ENCODE measurements around the gene AP3S2. TPM values are rescaled to one million over a fixed set of nuclear protein-coding genes. Genes with fewer than 3 reads are reported as not detected.

AP3S2 gene
- total and polyA plus RNA-seq, 4 donors: 8.4 to 73.5 (median 25.9) TPM

DNA sequence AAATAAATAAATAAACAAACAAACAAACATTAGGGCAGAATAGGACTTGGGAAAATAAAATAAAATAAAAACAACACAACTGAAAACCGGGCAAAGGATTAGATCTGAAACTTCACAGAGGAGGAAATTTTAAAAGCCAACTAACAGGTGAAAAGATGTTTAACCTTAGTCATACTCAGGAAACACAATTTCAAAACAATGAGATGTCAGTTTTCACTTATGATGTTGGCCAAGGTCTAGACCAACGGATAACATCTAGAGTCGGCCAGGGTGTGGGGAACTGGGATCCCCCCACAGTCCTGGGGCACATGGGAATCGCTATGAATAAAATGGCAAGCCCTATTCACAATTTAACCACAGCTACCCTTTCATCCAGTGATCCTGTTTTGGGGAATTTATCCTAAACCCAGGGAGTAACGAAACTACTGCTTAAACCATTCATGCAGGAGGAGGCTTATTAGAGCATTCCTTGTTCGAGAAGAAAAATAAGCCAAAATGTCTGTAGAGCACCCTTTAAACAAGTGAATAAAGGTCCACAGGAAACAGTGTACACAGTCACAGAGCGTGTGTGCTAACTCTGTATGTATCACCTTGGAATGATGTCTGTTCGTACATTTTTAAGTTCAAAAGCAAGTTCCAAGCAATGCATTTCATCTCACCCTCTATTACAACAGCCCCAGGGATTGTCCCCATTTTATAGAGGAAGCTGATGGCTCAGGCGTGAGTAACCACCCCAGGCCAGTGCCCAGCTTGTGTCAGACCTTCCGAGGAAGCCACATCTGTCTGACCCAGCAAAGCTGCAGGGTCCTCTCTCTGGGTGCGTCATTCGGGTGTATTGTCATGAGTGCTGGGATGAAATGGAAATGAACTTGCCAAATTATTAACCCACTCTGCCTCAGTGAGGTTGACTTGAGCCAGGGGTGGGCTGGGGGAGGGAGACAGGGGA lies 72.9 kb downstream of the AP3S2 start:
- H3K27me3 ChIP-seq (ENCODE audit: control insufficient read depth in 4 of 4, insufficient read depth in 4 of 4, low read length in 3 of 4): no peaks in the 10 kb centered on the region
- TF ChIP-seq HNF4G (IDR thresholded peaks at IDR 0.05) (no peak), JUND (IDR thresholded peaks at IDR 0.05) (no peak), HNF4A (conservative IDR thresholded peaks at IDR 0.05) (no peak), GABPA (IDR thresholded peaks at IDR 0.05 in 1 of 2, conservative IDR thresholded peaks at IDR 0.05 in 1 of 2) (no peak), FOXA2 (IDR thresholded peaks at IDR 0.05) (no peak), FOXA1 (IDR thresholded peaks at IDR 0.05) (no peak)
- TF ChIP-seq, protein P1, sequence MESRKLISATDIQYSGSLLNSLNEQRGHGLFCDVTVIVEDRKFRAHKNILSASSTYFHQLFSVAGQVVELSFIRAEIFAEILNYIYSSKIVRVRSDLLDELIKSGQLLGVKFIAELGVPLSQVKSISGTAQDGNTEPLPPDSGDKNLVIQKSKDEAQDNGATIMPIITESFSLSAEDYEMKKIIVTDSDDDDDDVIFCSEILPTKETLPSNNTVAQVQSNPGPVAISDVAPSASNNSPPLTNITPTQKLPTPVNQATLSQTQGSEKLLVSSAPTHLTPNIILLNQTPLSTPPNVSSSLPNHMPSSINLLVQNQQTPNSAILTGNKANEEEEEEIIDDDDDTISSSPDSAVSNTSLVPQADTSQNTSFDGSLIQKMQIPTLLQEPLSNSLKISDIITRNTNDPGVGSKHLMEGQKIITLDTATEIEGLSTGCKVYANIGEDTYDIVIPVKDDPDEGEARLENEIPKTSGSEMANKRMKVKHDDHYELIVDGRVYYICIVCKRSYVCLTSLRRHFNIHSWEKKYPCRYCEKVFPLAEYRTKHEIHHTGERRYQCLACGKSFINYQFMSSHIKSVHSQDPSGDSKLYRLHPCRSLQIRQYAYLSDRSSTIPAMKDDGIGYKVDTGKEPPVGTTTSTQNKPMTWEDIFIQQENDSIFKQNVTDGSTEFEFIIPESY (IDR thresholded peaks at IDR 0.05): no peak
- no peak overlapping the region for H3K9ac ChIP-seq (ENCODE audit: low read depth in 1 of 2, low read length in 2 of 2)
- peaks cover 0 to 3% (median 0%) of the 10 kb centered on the region in 4 donors for H3K4me1 ChIP-seq (ENCODE audit: control insufficient read depth in 4 of 4, insufficient read depth in 4 of 4, low read length in 3 of 4)
- peak overlapping the region; percentile 47 to 64 for H3K27ac ChIP-seq (ENCODE audit: low read depth in 1 of 2, low read length in 2 of 2)
- WGBS: 79% methylated on average over 12 of the region's 12 CpGs
- no peaks in the 10 kb centered on the region for H3K9me3 ChIP-seq (ENCODE audit: control insufficient read depth in 4 of 4, low read length in 3 of 4)
- H3K4me3 ChIP-seq (ENCODE audit: low read depth in 1 of 3, low read length in 3 of 3): no peak overlapping the region
- H3K36me3 ChIP-seq (ENCODE audit: control insufficient read depth in 4 of 4, insufficient read depth in 3 of 4, low read depth in 1 of 4, low read length in 3 of 4): no peaks in the 10 kb centered on the region
- DNase-seq (ENCODE audit: low spot score): no peak

DNA sequence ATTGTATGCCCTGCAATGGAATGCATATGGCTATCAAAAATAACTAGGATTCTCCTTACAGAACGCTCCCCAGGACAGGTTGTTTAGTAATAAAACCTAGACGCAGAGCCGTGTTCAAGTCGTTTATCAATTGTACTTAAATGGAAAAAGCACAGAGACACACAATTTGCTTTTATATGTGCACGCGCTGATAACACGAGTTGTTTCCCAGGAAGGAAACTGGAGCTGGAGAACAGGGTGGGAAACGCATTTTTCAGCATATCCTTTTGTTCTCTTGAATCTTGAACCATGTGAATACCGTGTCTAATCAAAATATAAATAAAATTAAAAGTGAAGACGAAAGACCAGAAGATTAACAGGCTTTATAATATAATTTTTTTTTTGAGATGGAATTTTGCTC lies 75.5 kb downstream of the AP3S2 start:
- WGBS: 76% methylated on average over 10 of the region's 10 CpGs
- Histone ChIP-seq H3K9ac (ENCODE audit: low read depth in 1 of 2, low read length in 2 of 2) (no peak overlapping the region), H3K27me3 (ENCODE audit: control insufficient read depth in 4 of 4, insufficient read depth in 4 of 4, low read length in 3 of 4) (no peaks in the 10 kb centered on the region), H3K36me3 (ENCODE audit: control insufficient read depth in 4 of 4, insufficient read depth in 3 of 4, low read depth in 1 of 4, low read length in 3 of 4) (no peaks in the 10 kb centered on the region), H3K27ac (ENCODE audit: low read depth in 1 of 2, low read length in 2 of 2) (no peak overlapping the region), H3K4me1 (ENCODE audit: control insufficient read depth in 4 of 4, insufficient read depth in 4 of 4, low read length in 3 of 4) (peaks cover 0 to 13% (median 3%) of the 10 kb centered on the region in 4 donors), H3K4me3 (ENCODE audit: low read depth in 1 of 3, low read length in 3 of 3) (no peak overlapping the region), H3K9me3 (ENCODE audit: control insufficient read depth in 4 of 4, low read length in 3 of 4) (no peaks in the 10 kb centered on the region)
- no peak for TF ChIP-seq EGR1 (IDR thresholded peaks at IDR 0.05; ENCODE audit: low read depth in 2 of 2)
- no peak for TF ChIP-seq TAF1 (conservative IDR thresholded peaks at IDR 0.05)
- no peak for TF ChIP-seq HNF4A (conservative IDR thresholded peaks at IDR 0.05)
- no peak for TF ChIP-seq GABPA (IDR thresholded peaks at IDR 0.05 in 1 of 2, conservative IDR thresholded peaks at IDR 0.05 in 1 of 2)
- TF ChIP-seq, protein P2, sequence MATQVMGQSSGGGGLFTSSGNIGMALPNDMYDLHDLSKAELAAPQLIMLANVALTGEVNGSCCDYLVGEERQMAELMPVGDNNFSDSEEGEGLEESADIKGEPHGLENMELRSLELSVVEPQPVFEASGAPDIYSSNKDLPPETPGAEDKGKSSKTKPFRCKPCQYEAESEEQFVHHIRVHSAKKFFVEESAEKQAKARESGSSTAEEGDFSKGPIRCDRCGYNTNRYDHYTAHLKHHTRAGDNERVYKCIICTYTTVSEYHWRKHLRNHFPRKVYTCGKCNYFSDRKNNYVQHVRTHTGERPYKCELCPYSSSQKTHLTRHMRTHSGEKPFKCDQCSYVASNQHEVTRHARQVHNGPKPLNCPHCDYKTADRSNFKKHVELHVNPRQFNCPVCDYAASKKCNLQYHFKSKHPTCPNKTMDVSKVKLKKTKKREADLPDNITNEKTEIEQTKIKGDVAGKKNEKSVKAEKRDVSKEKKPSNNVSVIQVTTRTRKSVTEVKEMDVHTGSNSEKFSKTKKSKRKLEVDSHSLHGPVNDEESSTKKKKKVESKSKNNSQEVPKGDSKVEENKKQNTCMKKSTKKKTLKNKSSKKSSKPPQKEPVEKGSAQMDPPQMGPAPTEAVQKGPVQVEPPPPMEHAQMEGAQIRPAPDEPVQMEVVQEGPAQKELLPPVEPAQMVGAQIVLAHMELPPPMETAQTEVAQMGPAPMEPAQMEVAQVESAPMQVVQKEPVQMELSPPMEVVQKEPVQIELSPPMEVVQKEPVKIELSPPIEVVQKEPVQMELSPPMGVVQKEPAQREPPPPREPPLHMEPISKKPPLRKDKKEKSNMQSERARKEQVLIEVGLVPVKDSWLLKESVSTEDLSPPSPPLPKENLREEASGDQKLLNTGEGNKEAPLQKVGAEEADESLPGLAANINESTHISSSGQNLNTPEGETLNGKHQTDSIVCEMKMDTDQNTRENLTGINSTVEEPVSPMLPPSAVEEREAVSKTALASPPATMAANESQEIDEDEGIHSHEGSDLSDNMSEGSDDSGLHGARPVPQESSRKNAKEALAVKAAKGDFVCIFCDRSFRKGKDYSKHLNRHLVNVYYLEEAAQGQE (IDR thresholded peaks at IDR 0.05): no peak
- TF ChIP-seq FOXA1 (IDR thresholded peaks at IDR 0.05): no peak
- TF ChIP-seq, protein P3, sequence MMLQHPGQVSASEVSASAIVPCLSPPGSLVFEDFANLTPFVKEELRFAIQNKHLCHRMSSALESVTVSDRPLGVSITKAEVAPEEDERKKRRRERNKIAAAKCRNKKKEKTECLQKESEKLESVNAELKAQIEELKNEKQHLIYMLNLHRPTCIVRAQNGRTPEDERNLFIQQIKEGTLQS (IDR thresholded peaks at IDR 0.05): no peak
- TF ChIP-seq, protein P1 (IDR thresholded peaks at IDR 0.05): no peak
- TF ChIP-seq, protein P4, sequence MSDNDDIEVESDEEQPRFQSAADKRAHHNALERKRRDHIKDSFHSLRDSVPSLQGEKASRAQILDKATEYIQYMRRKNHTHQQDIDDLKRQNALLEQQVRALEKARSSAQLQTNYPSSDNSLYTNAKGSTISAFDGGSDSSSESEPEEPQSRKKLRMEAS (IDR thresholded peaks at IDR 0.05): no peak
- TF ChIP-seq, protein P5, sequence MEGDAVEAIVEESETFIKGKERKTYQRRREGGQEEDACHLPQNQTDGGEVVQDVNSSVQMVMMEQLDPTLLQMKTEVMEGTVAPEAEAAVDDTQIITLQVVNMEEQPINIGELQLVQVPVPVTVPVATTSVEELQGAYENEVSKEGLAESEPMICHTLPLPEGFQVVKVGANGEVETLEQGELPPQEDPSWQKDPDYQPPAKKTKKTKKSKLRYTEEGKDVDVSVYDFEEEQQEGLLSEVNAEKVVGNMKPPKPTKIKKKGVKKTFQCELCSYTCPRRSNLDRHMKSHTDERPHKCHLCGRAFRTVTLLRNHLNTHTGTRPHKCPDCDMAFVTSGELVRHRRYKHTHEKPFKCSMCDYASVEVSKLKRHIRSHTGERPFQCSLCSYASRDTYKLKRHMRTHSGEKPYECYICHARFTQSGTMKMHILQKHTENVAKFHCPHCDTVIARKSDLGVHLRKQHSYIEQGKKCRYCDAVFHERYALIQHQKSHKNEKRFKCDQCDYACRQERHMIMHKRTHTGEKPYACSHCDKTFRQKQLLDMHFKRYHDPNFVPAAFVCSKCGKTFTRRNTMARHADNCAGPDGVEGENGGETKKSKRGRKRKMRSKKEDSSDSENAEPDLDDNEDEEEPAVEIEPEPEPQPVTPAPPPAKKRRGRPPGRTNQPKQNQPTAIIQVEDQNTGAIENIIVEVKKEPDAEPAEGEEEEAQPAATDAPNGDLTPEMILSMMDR (IDR thresholded peaks at IDR 0.05; ENCODE audit: low read depth, low read length, missing input control): no peak
- no peak for TF ChIP-seq HNF4G (IDR thresholded peaks at IDR 0.05)
- DNase-seq (ENCODE audit: low spot score): no peak
